ENCODE data around the gene ACRBP.

GRCh38 chr12:6672143-6672542 is 24.9 kb upstream of the ACRBP start:
- TF ChIP-seq CTCF (IDR thresholded peaks at IDR 0.05; ENCODE audit: low read depth, low read length, poor library complexity, severe bottlenecking): no peak
- TF ChIP-seq EZH2phosphoT487 (IDR thresholded peaks at IDR 0.05; ENCODE audit: borderline replicate concordance, low read length): no peak

Measured in DOHH2 (cell line).